H1 (cell line): Measurements from ENCODE around the gene AGBL1. TPM values are rescaled to one million over a fixed set of nuclear protein-coding genes. Genes with fewer than 3 reads are reported as not detected.

Experiments
- CTCF ChIA-PET: fragments of 300-600 bp; sonication (Branson Sonifier 250); formaldehyde crosslinking; loops from one replicate; lab custom pipeline; 2021; ENCODE audit not compliant: partially characterized antibody; lab: Charles Lee
- POLR2A ChIA-PET: fragments of 300-600 bp; sonication (Branson Sonifier 250); formaldehyde crosslinking; loops from one replicate; lab custom pipeline; 2021; ENCODE audit warnings: inconsistent platforms; ENCODE audit not compliant: partially characterized antibody; lab: Charles Lee
- DNase-seq, 2 experiments: peaks; one replicate each; pipeline versions ENCODE4 v3.0.0 to v3.0.0-alpha.2; 2010 to 2022; ENCODE audit warnings: low spot score in 2 of 2, low read depth in 1 of 2, mixed read lengths in 1 of 2
- FAIRE-seq: peaks from 2 replicates; lab custom pipeline; 2011; peaks lifted over from hg19 to GRCh38; lab: Jason Lieb, UNC
- H2AFZ ChIP-seq: 2 replicates; pipeline ENCODE4 v1.8.1; 2012; ENCODE audit warnings: low read length, inconsistent platforms
- H2AK5ac ChIP-seq: 2 replicates; pipeline ENCODE4 v1.6.1; 2013; ENCODE audit warnings: low read depth, low read length
- H2BK120ac ChIP-seq: replicated peaks from 2 replicates; pipeline ENCODE3; 2013; ENCODE audit warnings: low read depth, low read length, inconsistent platforms
- H2BK12ac ChIP-seq: 2 replicates; pipeline ENCODE4 v1.6.1; 2013; ENCODE audit warnings: low read depth, low read length
- H2BK15ac ChIP-seq: 2 replicates; pipeline ENCODE4 v1.6.1; 2013; ENCODE audit warnings: low read length
- H2BK20ac ChIP-seq: 2 replicates; pipeline ENCODE4 v1.6.1; 2013; ENCODE audit warnings: low read length
- H2BK5ac ChIP-seq: 2 replicates; pipeline ENCODE4 v1.6.1; 2013; ENCODE audit warnings: low read depth, low read length
- H3K14ac ChIP-seq: 2 replicates; pipeline ENCODE4 v1.6.1; 2013; ENCODE audit warnings: inconsistent platforms; ENCODE audit not compliant: insufficient read length
- H3K18ac ChIP-seq: 2 replicates; pipeline ENCODE4 v1.6.1; 2013; ENCODE audit warnings: low read length; ENCODE audit errors: extremely low read depth
- H3K23ac ChIP-seq: 2 replicates; pipeline ENCODE4 v1.6.1; 2013; ENCODE audit warnings: inconsistent platforms; ENCODE audit not compliant: insufficient read length
- H3K23me2 ChIP-seq: 2 replicates; pipeline ENCODE4 v1.6.1; 2013; ENCODE audit warnings: low read depth, low read length
- H3K27ac ChIP-seq: 2 replicates; pipeline ENCODE4 v1.6.1; 2011; ENCODE audit warnings: low read depth, low read length, inconsistent platforms
- H3K27me3 ChIP-seq, 4 experiments: replicated peaks in 1 of 4; 1 replicate in 1 of 4; 2 replicates in 3 of 4; pipeline versions ENCODE4 v1.6.1 to v1.8.1; 2011 to 2013; ENCODE audit warnings: low read length in 3 of 4, mild to moderate bottlenecking in 3 of 4, inconsistent platforms in 2 of 4, mixed read lengths in 2 of 4, moderate library complexity in 1 of 4; ENCODE audit not compliant: control insufficient read depth in 3 of 4, insufficient read depth in 3 of 4; ENCODE audit errors: extremely low read depth in 1 of 4
- H3K36me3 ChIP-seq, 4 experiments: 2 replicates each; pipeline versions ENCODE4 v1.6.1 to v1.8.1; 2011 to 2013; ENCODE audit warnings: mild to moderate bottlenecking in 4 of 4, low read length in 3 of 4, moderate library complexity in 2 of 4, control low read depth in 1 of 4, inconsistent platforms in 1 of 4; ENCODE audit not compliant: insufficient read depth in 4 of 4, control insufficient read depth in 2 of 4
- H3K4ac ChIP-seq: replicated peaks from 2 replicates; pipeline ENCODE3; 2013; ENCODE audit warnings: low read length, low read depth, mixed read lengths, inconsistent platforms; ENCODE audit not compliant: insufficient read length
- H3K4me1 ChIP-seq, 4 experiments: replicated peaks in 1 of 4; 1 replicate in 1 of 4; 2 replicates in 3 of 4; pipeline versions ENCODE4 v1.6.1 to v1.8.1; 2011 to 2013; ENCODE audit warnings: low read length in 3 of 4, inconsistent platforms in 2 of 4, mixed read lengths in 1 of 4; ENCODE audit not compliant: insufficient read depth in 4 of 4, control insufficient read depth in 3 of 4
- H3K4me2 ChIP-seq, 2 experiments: 2 replicates each; pipeline versions ENCODE4 v1.6.1 to v1.8.1; 2011 to 2013; ENCODE audit warnings: low read depth in 2 of 2, low read length in 2 of 2, control low read depth in 1 of 2, inconsistent platforms in 1 of 2, mild to moderate bottlenecking in 1 of 2; ENCODE audit not compliant: insufficient read depth in 1 of 2
- H3K4me3 ChIP-seq, 4 experiments: fragments of 200-600, 300-600 bp in 1 of 4; sonication (generic), shearing (Covaris generic), sonication (Bioruptor Twin) in 1 of 4; 2 replicates each; pipeline versions ENCODE4 v1.5.1 to v1.8.1; 2011 to 2016; ENCODE audit warnings: low read length in 4 of 4, low read depth in 3 of 4, control low read depth in 2 of 4, inconsistent platforms in 2 of 4, mild to moderate bottlenecking in 2 of 4, mixed read lengths in 1 of 4, moderate library complexity in 1 of 4; ENCODE audit not compliant: insufficient read depth in 2 of 4; ENCODE audit errors: extremely low read depth in 1 of 4
- H3K56ac ChIP-seq: replicated peaks from 2 replicates; pipeline ENCODE3; 2013; ENCODE audit warnings: low read depth, mild to moderate bottlenecking, mixed read lengths, low read length, inconsistent platforms; ENCODE audit not compliant: insufficient read length
- H3K79me1 ChIP-seq: 2 replicates; pipeline ENCODE4 v1.6.1; 2013; ENCODE audit warnings: low read depth, low read length, control low read depth
- H3K79me2 ChIP-seq, 2 experiments: 2 replicates each; pipeline versions ENCODE4 v1.6.1 to v1.8.1; 2012 to 2013; ENCODE audit warnings: low read length in 2 of 2, mild to moderate bottlenecking in 2 of 2, inconsistent platforms in 1 of 2; ENCODE audit not compliant: insufficient read depth in 2 of 2, control insufficient read depth in 1 of 2
- H3K9ac ChIP-seq, 4 experiments: replicated peaks in 1 of 4; 1 replicate in 1 of 4; 2 replicates in 3 of 4; pipeline versions ENCODE4 v1.6.1 to v1.8.1; 2011 to 2013; ENCODE audit warnings: low read depth in 3 of 4, low read length in 3 of 4, control low read depth in 2 of 4, mild to moderate bottlenecking in 2 of 4, moderate library complexity in 2 of 4, inconsistent platforms in 1 of 4; ENCODE audit errors: extremely low read depth in 1 of 4
- H3K9me3 ChIP-seq, 2 experiments: 2 replicates each; pipeline versions ENCODE4 v1.6.1 to v1.8.1; 2012 to 2013; ENCODE audit warnings: mild to moderate bottlenecking in 2 of 2, moderate library complexity in 2 of 2, control low read depth in 1 of 2, inconsistent platforms in 1 of 2, low read depth in 1 of 2, low read length in 1 of 2, mixed read lengths in 1 of 2; ENCODE audit not compliant: insufficient read depth in 2 of 2
- H4K20me1 ChIP-seq, 2 experiments: replicated peaks in 1 of 2; 2 replicates each; pipeline versions ENCODE3 to v1.8.1; 2011 to 2013; ENCODE audit warnings: inconsistent platforms in 2 of 2, low read length in 2 of 2, mild to moderate bottlenecking in 1 of 2; ENCODE audit not compliant: insufficient read depth in 2 of 2, control insufficient read depth in 1 of 2
- H4K5ac ChIP-seq: 2 replicates; pipeline ENCODE4 v1.6.1; 2013; ENCODE audit warnings: low read length, low read depth, mixed read lengths, inconsistent platforms; ENCODE audit not compliant: insufficient read length
- H4K8ac ChIP-seq: 2 replicates; pipeline ENCODE4 v1.8.0; 2013; ENCODE audit warnings: mild to moderate bottlenecking, moderate library complexity, low read length, inconsistent platforms; ENCODE audit not compliant: insufficient read depth; ENCODE audit errors: extremely low read depth
- H4K91ac ChIP-seq: replicated peaks from 2 replicates; pipeline ENCODE3; 2013; ENCODE audit warnings: low read length, mixed read lengths, inconsistent platforms; ENCODE audit not compliant: insufficient read length
- FOSL1 ChIP-seq: IDR thresholded peaks from 2 replicates; pipeline ENCODE4 v1.6.1; 2011; ENCODE audit warnings: mild to moderate bottlenecking, low read depth, low read length, moderate library complexity; ENCODE audit not compliant: insufficient read depth
- JUN ChIP-seq: IDR thresholded peaks from 2 replicates; pipeline ENCODE4 v1.6.1; 2011; ENCODE audit warnings: low read depth, mild to moderate bottlenecking, improper control_type of control experiment, low read length
- KDM5A ChIP-seq: fragments of 200-600 bp; IDR thresholded peaks from 2 replicates; pipeline ENCODE4 v1.7.1; 2012; ENCODE audit warnings: mild to moderate bottlenecking, low read length, inconsistent platforms, mixed read lengths
- PHF8 ChIP-seq: fragments of 200-600 bp; sonication (generic); conservative IDR thresholded peaks from 2 replicates; pipeline ENCODE4 v1.7.1; 2012; ENCODE audit warnings: low read depth, mild to moderate bottlenecking, inconsistent platforms, low read length, moderate library complexity
- SP4 ChIP-seq: IDR thresholded peaks from 2 replicates; pipeline ENCODE4 v1.6.1; 2012; ENCODE audit warnings: low read length, inconsistent platforms
- TBP ChIP-seq: IDR thresholded peaks from 2 replicates; pipeline ENCODE4 v1.6.1; 2011; ENCODE audit warnings: low read depth, low read length, improper control_type of control experiment
- WGBS, 2 experiments: shearing (Covaris generic) in 1 of 2; methylation state at CpG; one replicate each; pipeline versions ENCODE4 v1.1.6 to v1.1.7; 2013 to 2015; ENCODE audit warnings: low lambda C conversion rate in 2 of 2, mixed read lengths in 2 of 2, inconsistent platforms in 1 of 2, low coverage in 1 of 2, missing lambda C conversion rate in 1 of 2; ENCODE audit not compliant: insufficient replicate concordance in 2 of 2, insufficient coverage in 1 of 2, insufficient read length in 1 of 2; ENCODE audit errors: extremely low coverage in 1 of 2, missing lambda C conversion rate in 1 of 2; 5-methylcytosine and 5-hydroxymethylcytosine counted together
- polyA plus RNA-seq, 7 experiments: library from polyadenylated mRNA; depleted of rRNA in 3 of 7; stranded (reverse) in 5 of 7; unstranded in 2 of 7; fragments of >200 nt in 5 of 7; fragments of 200-250 nt in 2 of 7; gene quantifications; 1 replicate in 5 of 7; 2 replicates in 1 of 7; 4 replicates in 1 of 7; pipeline versions ENCODE4 v1.2.1 to v1.2.3, GENCODE V29; 2011 to 2013; ENCODE audit warnings: missing spikeins in 2 of 7, mixed read lengths in 2 of 7
- total RNA-seq: library from RNA; stranded (reverse); fragmentation: NEBNext Ultra II Directional; extraction: Animal tissue kit (Norgen Biotek cat#: 25700); gene quantifications from 2 replicates; pipeline ENCODE4 v1.2.1, GENCODE V29; 2021

Gene AGBL1
- total and polyA plus RNA-seq, 2 of the 8 experiments (the other 6 are each of a cell fraction or from before 2014, with no cell fraction given) = not detected

- TF ChIP-seq FOSL1 (no peak), KDM5A (no peak), JUN (no peak), TBP (no peak), PHF8 (no peak), SP4 (no peak)
- H2AFZ ChIP-seq = no peak overlapping the region
- FAIRE-seq = no peak
These were observed 422.6 kb downstream of the AGBL1 start for GRCh38 chr15:86502301-86502700.

More at GRCh38 chr15:86502301-86502700, 422.6 kb downstream of the AGBL1 start:
- no peak for DNase-seq
- WGBS, 2 experiments = 86% methylated on average over 1 of the region's 1 CpG; no CpG with 5 or more reads in 1 of the 2 experiments
- no peak overlapping the region for H3K4me3 ChIP-seq
- no peak overlapping the region for H2BK120ac ChIP-seq
- H3K4ac ChIP-seq = no peak overlapping the region
- CTCF ChIA-PET = interaction anchor here (0.9 kb wide), 1 partner anchor 241 kb away, joined by 3 read pairs; no protein-coding TSS in a partner anchor
- H3K9ac ChIP-seq = no peak overlapping the region
- no peak overlapping the region for H2BK15ac ChIP-seq
- H4K5ac ChIP-seq = no peak overlapping the region
- no peaks in the 10 kb centered on the region for H3K79me1 ChIP-seq
- POLR2A ChIA-PET = no interaction called here
- peaks cover 0 to 3% (median 1%) of the 10 kb centered on the region in 4 experiments; a peak in 4 of 7 replicates for H3K4me1 ChIP-seq
- H3K56ac ChIP-seq = no peak overlapping the region
- no peak overlapping the region for H2BK20ac ChIP-seq
- H3K36me3 ChIP-seq = no peaks in the 10 kb centered on the region
- no peak overlapping the region for H3K4me2 ChIP-seq
- no peak overlapping the region for H3K14ac ChIP-seq
- no peaks in the 10 kb centered on the region for H4K20me1 ChIP-seq
- no peaks in the 10 kb centered on the region for H3K9me3 ChIP-seq
- no peak overlapping the region for H4K91ac ChIP-seq
- no peaks in the 10 kb centered on the region for H3K27me3 ChIP-seq
- no peak overlapping the region for H3K18ac ChIP-seq
- no peak overlapping the region for H2BK12ac ChIP-seq
- no peak overlapping the region for H3K23ac ChIP-seq
- no peak overlapping the region for H4K8ac ChIP-seq
- no peak overlapping the region for H2AK5ac ChIP-seq
- H3K27ac ChIP-seq = no peak overlapping the region
- no peak overlapping the region for H2BK5ac ChIP-seq
- no peaks in the 10 kb centered on the region for H3K23me2 ChIP-seq
- H3K79me2 ChIP-seq = no peaks in the 10 kb centered on the region
